NCI-H1105 (cell line): ENCODE measurements around the gene NCSTN.
"Not testable (repeated sequence)": the region's sequence is repeated elsewhere in the genome, so short reads cannot be mapped to it uniquely, and the experiment has no call there.

ENCODE experiments used
- DNase-seq: peaks from one replicate; lab custom pipeline; 2025; lab: John Stamatoyannopoulos, UW

Gene NCSTN

GRCh38 chr1:160371756-160372155 is 28.6 kb downstream of the NCSTN start:
- no peak for DNase-seq

- DNase-seq, result no peak
Measured at GRCh38 chr1:160373696-160374095, 30.5 kb downstream of the NCSTN start.

DNA sequence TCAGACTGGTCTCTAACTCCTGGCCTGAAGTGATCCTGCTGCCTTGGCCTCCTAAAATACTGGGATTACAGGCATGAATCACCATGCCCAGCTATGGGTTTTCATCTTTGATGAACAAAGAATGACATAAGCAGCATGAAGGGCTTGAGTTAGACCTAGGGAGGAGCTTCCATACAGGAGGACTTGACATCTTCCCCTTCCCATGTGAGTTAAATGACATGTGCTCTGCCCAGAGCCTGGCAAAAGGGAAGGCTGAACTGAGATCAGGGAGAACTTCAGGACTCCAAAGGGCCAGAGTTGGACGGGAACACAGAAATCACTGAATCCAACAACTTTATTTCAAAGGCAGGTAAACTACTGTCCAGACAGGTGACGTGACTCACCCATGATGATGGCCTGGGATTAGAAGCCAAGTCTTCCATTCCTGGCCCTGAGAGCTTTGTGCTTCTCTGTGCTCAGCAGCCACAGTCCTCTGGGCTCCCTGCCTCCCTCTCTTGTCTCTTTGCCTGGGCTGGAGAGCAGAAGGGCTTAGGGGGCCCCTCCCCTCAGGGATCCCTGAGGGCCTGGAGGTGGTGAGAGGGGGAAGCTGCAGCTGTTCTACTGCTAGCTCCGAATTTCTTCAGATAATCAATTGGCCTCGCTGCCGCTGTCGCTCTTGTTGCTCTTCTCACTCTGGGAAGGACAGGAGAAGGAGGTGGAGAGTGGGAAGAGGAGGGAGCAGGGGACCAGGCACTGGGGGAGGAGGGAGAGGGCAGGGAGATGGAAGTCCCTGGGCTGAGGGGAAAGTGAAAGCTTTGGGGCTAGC is 31.3 kb downstream of the NCSTN start:
- no peak for DNase-seq

- DNase-seq, result no peak
Measured at GRCh38 chr1:160375788-160376524, 32.8 kb downstream of the NCSTN start.

DNA sequence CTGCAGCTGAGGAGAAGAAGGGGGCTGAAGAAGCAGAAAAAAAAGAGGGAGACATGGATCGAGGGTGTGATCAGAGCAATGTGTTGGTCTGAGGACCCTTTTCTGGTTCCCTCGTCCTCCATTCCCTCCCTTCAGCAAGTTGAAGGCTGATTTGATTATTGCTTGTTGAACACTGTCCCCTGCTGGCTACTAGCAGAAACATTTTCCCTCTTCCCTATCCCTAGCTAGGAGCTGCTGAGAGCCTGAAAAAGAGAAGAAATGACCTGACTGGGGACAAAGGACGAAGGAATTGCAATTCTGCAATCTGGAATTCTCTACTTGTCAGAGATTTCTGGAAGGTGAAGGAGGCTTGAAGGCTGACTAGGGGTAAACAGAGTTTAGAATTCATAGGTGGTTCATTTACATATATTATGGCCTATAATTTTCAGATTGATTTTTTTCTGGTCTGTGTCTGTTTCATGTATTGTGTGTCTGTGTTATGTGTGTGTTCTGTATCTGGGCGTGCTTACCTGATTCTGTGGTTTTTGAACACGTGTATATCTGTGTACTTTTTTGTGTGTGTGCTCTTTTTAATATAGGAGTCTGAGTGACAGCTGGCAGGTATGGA is 33.4 kb downstream of the NCSTN start:
- peak; percentile 58 for DNase-seq

DNA sequence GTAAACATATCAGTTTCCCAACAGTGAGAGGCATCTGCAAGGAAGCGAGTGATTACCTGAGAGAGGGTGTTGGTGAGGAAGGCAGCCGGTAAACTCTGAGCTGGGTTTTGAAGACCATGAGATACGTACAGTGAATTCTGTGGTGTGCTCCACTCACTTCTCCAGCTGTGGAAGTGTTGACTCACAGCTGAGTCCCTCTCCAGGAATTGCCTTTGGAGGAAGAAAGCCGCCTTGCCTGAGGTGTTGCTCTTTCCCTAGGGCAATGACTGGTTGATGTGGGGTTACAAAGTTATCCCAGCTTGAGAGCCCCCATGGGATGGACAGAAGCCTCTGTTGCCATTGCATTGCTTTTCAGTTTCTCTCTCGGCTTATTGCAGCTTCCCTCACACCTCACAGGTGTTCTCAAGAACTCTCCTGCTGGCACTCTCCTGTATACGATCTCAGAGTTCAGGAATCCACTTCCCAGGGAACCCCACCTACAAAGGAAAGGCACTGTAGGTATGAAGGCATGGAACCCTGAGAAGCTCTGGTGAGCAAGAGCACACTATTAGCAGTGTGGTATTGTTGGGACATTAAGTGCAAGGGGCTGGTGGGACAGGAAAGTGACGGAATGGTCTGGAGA is 34.5 kb downstream of the NCSTN start:
- no peak for DNase-seq

- not testable (repeated sequence) for DNase-seq
Measured at GRCh38 chr1:160384812-160385211, 41.6 kb downstream of the NCSTN start.

DNA sequence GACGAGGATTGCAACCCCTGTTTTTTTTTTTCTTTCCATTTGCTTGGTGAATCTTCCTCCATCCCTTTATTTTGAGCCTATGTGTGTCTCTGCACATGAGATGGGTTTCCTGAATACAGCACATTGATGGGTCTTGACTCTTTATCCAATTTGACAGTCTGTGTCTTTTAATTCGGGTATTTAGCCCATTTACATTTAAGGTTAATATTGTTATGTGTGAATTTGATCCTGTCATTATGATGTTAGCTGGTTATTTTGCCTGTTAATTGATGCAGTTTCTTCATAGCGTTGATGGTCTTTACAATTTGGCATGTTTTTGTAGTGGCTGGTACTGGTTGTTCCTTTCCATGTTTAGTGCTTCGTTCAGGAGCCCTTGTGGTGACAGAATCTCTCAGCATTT is 45.2 kb downstream of the NCSTN start:
- DNase-seq, result not testable (repeated sequence)

DNA sequence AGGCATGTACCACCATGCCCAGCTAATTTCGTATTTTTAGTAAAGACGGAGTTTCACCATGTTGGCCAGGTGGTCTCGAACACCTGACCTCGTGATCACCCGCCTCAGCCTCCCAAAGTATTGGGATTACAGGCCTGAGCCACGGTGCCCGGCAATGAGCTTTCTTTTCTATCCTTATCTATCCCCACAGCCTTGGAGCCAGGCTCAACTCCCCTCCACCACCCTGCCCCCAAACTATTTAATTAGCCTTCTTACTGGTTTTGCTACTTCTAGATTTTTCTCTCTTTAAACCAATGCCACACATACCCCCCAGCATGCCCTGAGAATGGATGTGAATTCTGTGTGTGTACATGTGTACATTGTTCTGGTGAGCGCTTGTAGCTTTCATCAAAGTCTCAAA is 51.5 kb downstream of the NCSTN start:
- DNase-seq, result no peak

DNA sequence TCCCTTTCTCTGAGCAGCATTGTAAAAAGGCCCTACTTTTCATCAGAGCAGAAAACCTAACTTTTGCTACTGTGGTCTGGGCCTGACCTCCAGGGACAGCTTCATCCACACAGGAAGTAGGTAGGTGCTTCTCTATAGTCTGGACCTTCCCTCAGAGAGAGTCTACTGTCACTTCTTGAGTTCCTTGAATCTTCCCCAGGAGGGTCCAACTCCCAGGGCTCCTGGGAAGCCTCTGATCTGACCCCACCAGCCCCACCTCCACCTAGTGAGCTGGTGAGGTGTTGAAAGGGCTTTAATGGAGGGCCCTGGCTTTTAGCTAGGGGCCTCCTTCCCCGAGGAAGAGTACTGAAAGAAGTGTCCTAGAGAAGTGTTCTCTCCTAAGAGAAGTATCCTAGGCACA is 54.5 kb downstream of the NCSTN start:
- no peak for DNase-seq

- DNase-seq, result no peak
Measured at GRCh38 chr1:160398823-160399222, 55.6 kb downstream of the NCSTN start.

- no peak for DNase-seq
Measured at GRCh38 chr1:160399544-160400222, 56.5 kb downstream of the NCSTN start.

DNA sequence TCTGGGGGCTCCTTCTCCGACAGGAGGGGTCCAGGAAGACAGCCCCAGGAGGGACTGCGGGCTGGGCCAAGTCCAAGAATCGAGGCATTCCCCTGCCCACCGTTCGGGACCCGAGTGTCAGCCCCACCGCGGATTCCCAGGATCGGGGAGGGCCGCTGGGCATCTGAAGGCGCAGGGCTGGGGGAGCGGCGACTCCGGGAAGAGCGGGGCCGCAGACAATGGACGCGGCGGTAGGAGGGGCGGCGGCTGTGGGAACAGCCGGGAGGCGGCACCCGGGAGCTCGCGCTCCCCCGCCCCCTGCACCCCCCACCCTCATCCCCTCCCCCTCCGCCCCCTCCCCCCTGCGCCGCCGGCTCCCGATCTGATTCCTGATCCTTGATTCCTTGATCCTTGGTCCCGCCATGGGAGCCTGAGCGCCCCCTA is 57.1 kb downstream of the NCSTN start, which contains the start of gene VANGL2:
TSS of gene VANGL2 (plus strand) at position 342 of the 423 bp plus-strand sequence. CDS start 15,274 bp downstream, outside the sequence.
- DNase-seq, result peak; percentile 59

DNA sequence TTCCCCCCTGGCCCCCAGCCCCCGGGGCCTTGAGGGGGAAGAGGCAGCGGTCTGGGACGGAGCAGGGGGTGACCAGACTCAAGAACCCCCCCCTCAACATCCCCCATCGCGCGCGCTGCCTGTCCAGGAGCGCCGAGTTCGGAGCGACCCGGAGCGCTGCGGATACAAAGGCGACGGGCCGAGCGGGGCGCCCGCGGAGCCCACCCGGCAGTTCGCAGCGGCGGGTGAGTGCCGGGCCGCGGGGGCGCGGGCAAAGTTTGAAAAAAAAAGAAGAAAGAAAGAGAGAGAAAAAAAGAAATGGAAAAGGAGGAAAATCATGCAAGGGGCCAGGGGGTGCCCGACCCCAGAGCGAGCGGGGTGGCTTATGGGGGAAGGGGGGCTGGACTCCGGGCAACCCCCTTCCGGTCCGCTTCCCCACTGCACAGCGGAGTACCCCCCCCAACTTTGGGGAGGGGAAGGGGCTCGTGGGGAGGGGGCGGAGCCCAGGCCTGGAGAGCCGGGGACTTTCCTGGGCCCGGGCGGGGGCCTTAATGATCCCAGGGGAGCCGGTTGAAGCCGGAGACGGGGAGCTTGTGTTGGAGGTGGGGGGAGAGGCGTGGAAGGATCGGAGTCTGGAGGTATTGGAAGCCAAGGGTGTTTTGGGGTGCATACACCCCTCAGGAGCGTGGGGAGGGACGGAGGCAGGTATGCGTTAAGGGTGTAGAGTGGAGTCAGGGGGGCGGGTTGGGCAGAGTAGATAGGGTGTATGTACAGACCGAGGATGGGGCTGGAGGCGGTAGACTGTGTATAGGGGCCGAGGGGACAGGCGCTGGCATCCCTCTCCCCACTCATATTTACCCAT is 57.7 kb downstream of the NCSTN start:
- peak; percentile 35 for DNase-seq

DNA sequence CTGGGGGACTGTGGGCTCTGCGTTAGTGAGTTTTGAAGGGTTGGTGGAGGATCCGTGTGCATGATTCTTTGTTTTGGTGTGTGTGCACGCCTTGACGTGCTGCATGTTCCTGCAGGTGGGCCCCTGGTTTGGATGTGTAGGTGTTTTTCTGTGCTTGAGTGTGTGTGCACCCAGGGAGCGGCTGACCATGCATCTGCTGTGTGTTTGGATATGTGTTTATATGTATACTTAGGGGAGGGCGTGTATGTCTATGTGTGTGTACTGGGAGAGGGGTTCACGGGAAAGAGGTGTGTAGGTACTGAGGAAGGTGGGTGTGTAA is 58.3 kb downstream of the NCSTN start:
- DNase-seq, result no peak

- no peak for DNase-seq
Measured at GRCh38 chr1:160402001-160402795, 59.0 kb downstream of the NCSTN start.

- no peak for DNase-seq
Measured at GRCh38 chr1:160403244-160403643, 60.1 kb downstream of the NCSTN start.

GRCh38 chr1:160404094-160404493 is 60.9 kb downstream of the NCSTN start:
- no peak for DNase-seq

DNA sequence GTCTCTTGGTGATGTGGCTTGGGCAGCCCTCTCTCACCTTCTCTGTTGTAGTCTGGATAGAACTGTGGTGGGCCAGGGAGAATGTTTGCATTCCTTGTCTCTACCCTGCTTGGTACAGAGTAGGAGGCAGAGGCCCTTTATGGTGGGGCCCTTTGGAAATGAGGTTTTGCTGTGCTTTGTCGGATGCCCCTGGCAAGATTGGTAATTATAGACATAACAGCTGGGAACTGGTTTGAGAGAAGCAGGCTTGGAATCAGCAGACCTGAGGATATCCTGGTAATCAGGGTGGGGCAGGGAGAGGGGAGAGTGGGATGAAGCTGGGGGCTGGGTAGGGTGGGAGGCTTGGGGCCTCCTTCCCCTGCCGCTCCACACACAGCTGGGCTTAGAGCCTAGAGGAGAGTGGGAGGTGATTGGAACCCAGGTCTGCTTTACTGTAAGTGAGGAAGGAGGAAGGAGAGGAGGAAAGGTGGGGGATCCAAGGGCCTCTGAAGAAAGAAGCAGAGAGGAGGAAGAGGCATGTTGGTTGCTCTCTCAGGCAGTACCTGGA is 62.2 kb downstream of the NCSTN start:
- no peak for DNase-seq
